Measurements from ENCODE around the gene ZSWIM5. TPM values are rescaled to one million over a fixed set of nuclear protein-coding genes. Genes with fewer than 3 reads are reported as not detected.

ZSWIM5 gene
- total RNA-seq, 1 donor from 2014 or later: 23.6 TPM

DNA sequence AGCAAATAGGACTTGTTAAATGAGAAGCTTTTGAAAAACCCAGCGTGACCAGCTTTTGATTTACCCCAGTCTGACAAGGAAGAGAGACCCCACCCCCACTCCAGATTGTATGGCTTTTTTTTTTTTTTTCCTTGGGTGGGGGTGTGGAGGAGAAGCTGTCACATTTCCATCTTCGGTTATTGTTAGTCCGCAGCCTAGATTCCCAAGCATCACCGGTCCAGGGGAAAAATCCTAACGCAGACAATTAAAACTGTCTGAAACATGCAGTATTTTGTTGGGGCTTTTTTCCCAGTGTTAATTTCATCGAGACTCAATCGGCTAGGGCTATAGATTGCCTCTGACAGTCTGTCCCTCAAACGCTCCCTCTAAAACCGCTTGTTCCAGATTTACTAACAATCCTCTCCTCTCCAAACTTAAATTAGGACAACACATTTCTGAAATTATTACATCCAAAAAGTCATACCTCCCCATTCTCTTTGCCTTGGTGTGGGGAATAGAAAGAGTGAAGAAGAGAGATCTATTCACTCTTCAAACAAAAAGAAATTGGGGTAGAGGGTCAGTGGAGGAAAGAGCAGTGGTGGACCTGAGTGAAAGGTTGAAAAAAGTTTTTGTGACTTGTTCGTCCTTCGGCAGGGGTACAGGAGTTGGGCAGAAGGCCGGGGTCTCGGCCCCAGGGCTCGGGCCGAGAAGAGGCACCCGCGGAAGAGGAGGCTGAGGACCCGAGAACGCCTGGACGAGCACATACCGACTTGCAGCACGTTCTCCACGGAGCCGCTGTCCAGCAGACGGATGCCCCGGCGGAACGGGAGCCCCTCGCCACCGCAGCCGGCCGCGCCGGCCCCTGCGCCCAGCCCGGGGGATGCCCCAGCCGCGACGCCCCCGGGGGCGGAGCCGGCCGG is 1.1 kb downstream of the ZSWIM5 start:
- Mint-ChIP-seq H3K27ac (ENCODE audit: unreplicated experiment) (peak overlapping the region; percentile 92), H3K9me3 (ENCODE audit: unreplicated experiment) (peaks cover 5% of the 10 kb centered on the region), H3K4me3 (ENCODE audit: unreplicated experiment) (peak overlapping the region; percentile 96), H3K36me3 (ENCODE audit: unreplicated experiment) (no peaks in the 10 kb centered on the region), H3K27me3 (ENCODE audit: unreplicated experiment) (peaks cover 4% of the 10 kb centered on the region), H3K4me1 (ENCODE audit: low read depth, unreplicated experiment) (peaks cover 4% of the 10 kb centered on the region)
- TF ChIP-seq, protein P1, sequence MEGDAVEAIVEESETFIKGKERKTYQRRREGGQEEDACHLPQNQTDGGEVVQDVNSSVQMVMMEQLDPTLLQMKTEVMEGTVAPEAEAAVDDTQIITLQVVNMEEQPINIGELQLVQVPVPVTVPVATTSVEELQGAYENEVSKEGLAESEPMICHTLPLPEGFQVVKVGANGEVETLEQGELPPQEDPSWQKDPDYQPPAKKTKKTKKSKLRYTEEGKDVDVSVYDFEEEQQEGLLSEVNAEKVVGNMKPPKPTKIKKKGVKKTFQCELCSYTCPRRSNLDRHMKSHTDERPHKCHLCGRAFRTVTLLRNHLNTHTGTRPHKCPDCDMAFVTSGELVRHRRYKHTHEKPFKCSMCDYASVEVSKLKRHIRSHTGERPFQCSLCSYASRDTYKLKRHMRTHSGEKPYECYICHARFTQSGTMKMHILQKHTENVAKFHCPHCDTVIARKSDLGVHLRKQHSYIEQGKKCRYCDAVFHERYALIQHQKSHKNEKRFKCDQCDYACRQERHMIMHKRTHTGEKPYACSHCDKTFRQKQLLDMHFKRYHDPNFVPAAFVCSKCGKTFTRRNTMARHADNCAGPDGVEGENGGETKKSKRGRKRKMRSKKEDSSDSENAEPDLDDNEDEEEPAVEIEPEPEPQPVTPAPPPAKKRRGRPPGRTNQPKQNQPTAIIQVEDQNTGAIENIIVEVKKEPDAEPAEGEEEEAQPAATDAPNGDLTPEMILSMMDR (IDR thresholded peaks at IDR 0.05; ENCODE audit: partially characterized antibody, unreplicated experiment): no peak
- DNase-seq: peak; percentile 54

- TF ChIP-seq, protein P1 (IDR thresholded peaks at IDR 0.05; ENCODE audit: partially characterized antibody, unreplicated experiment): no peak
- peaks cover 4% of the 10 kb centered on the region for H3K27me3 Mint-ChIP-seq (ENCODE audit: unreplicated experiment)
These were observed 5.4 kb downstream of the ZSWIM5 start for GRCh38 chr1:45200906-45201500.

GRCh38 chr1:45200435-45200834 is 6.0 kb downstream of the ZSWIM5 start:
- DNase-seq: no peak
- Mint-ChIP-seq H3K4me3 (ENCODE audit: unreplicated experiment) (no peak overlapping the region), H3K9me3 (ENCODE audit: unreplicated experiment) (peaks cover 2% of the 10 kb centered on the region), H3K4me1 (ENCODE audit: low read depth, unreplicated experiment) (peaks cover 1% of the 10 kb centered on the region), H3K36me3 (ENCODE audit: unreplicated experiment) (no peaks in the 10 kb centered on the region), H3K27me3 (ENCODE audit: unreplicated experiment) (peaks cover 3% of the 10 kb centered on the region), H3K27ac (ENCODE audit: unreplicated experiment) (no peak overlapping the region)
- TF ChIP-seq, protein P1 (IDR thresholded peaks at IDR 0.05; ENCODE audit: partially characterized antibody, unreplicated experiment): no peak

More at GRCh38 chr1:45200906-45201500, 5.4 kb downstream of the ZSWIM5 start:
- Mint-ChIP-seq H3K9me3 (ENCODE audit: unreplicated experiment) (peaks cover 2% of the 10 kb centered on the region), H3K27ac (ENCODE audit: unreplicated experiment) (no peak overlapping the region), H3K4me1 (ENCODE audit: low read depth, unreplicated experiment) (peaks cover 1% of the 10 kb centered on the region), H3K36me3 (ENCODE audit: unreplicated experiment) (no peaks in the 10 kb centered on the region), H3K4me3 (ENCODE audit: unreplicated experiment) (peak overlapping the region; percentile 13)
- DNase-seq: no peak

- H3K9me3 Mint-ChIP-seq (ENCODE audit: unreplicated experiment): no peaks in the 10 kb centered on the region
- TF ChIP-seq, protein P1 (IDR thresholded peaks at IDR 0.05; ENCODE audit: partially characterized antibody, unreplicated experiment): no peak
- H3K27me3 Mint-ChIP-seq (ENCODE audit: unreplicated experiment): no peaks in the 10 kb centered on the region
- H3K4me3 Mint-ChIP-seq (ENCODE audit: unreplicated experiment): no peak overlapping the region
- H3K27ac Mint-ChIP-seq (ENCODE audit: unreplicated experiment): no peak overlapping the region
- DNase-seq: no peak
- H3K4me1 Mint-ChIP-seq (ENCODE audit: low read depth, unreplicated experiment): peaks cover 1% of the 10 kb centered on the region
- H3K36me3 Mint-ChIP-seq (ENCODE audit: unreplicated experiment): no peaks in the 10 kb centered on the region
These were observed 8.2 kb downstream of the ZSWIM5 start for GRCh38 chr1:45198185-45198584.

DNA sequence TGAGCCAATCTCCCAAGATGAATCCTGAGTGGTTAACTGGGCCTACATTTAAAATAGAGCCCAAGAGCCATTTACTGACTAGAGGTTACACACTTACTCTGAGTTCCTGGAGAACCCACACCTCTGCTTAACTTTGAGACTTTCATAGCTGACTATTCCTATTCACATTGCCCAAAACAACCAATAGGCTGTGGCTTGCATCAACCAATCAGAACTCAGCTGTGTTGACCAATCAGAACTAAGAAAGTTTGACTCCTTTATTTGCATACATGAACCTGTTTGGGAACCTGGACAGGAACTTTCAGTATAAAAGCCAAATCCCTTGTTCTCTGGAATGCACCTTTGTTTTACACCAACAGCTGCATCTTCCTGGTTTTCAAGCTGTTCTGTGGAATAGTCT is 9.5 kb downstream of the ZSWIM5 start:
- Mint-ChIP-seq H3K4me3 (ENCODE audit: unreplicated experiment) (no peak overlapping the region), H3K27me3 (ENCODE audit: unreplicated experiment) (no peaks in the 10 kb centered on the region), H3K27ac (ENCODE audit: unreplicated experiment) (no peak overlapping the region), H3K4me1 (ENCODE audit: low read depth, unreplicated experiment) (peaks cover 1% of the 10 kb centered on the region), H3K36me3 (ENCODE audit: unreplicated experiment) (no peaks in the 10 kb centered on the region), H3K9me3 (ENCODE audit: unreplicated experiment) (no peaks in the 10 kb centered on the region)
- TF ChIP-seq, protein P1 (IDR thresholded peaks at IDR 0.05; ENCODE audit: partially characterized antibody, unreplicated experiment): no peak
- no peak for DNase-seq

Data from glutamatergic neuron (in vitro differentiated cells).